ENCODE data around the gene KLHL29. TPM values are rescaled to one million over a fixed set of nuclear protein-coding genes. Genes with fewer than 3 reads are reported as not detected.

KLHL29 gene
- polyA plus RNA-seq, 3 donors = 0.03 TPM; not detected in 2

DNA sequence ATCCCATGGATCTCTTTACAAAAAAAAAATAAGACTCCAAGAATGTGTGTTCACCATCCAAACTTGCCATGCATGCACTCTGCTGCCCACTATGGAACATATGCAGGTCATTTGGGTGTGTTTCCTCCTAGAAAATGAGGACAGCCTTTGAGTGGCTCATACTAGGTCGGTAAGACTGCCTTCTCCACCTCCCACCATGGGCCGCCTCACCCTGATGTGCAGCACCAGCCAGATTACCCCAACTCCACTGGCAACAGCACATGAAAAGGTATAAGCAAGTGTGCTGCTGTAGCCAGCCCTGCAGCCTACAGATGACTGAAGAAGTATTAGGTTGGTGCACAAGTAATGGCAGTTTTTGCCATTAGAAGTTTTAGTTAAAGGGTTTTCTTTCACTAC is 327.8 kb downstream of the KLHL29 start:
- Histone ChIP-seq H3K9ac (ENCODE audit: insufficient read depth, low read length, poor library complexity, severe bottlenecking) (no peak overlapping the region), H3K9me3 (replicated peaks in 1 of 2; ENCODE audit: control insufficient read depth in 1 of 2, insufficient read depth in 1 of 2, low read length in 2 of 2) (no peaks in the 10 kb centered on the region), H4K20me1 (ENCODE audit: insufficient read depth, low read length) (peaks cover 8% of the 10 kb centered on the region), H3K4me1 (ENCODE audit: control insufficient read depth in 1 of 2, insufficient read depth in 2 of 2, low read length in 2 of 2) (peaks cover 15 to 17% of the 10 kb centered on the region in 2 donors), H3K27me3 (ENCODE audit: control insufficient read depth in 2 of 2, insufficient read depth in 2 of 2, low read length in 2 of 2) (no peaks in the 10 kb centered on the region), H3K36me3 (replicated peaks in 1 of 2; ENCODE audit: control insufficient read depth in 1 of 2, insufficient read depth in 2 of 2, low read length in 2 of 2) (peaks cover 15 to 45% of the 10 kb centered on the region in 2 donors), H2AFZ (ENCODE audit: insufficient read depth, low read depth, low read length, poor library complexity, severe bottlenecking) (no peak overlapping the region), H3K79me2 (ENCODE audit: insufficient read depth, low read length) (no peaks in the 10 kb centered on the region), H3K4me2 (replicated peaks; ENCODE audit: extremely low read depth, low read length, poor library complexity, severe bottlenecking) (no peak overlapping the region), H3K27ac (ENCODE audit: low read depth in 1 of 2, low read length in 2 of 2) (no peak overlapping the region), H3K4me3 (replicated peaks in 1 of 3; ENCODE audit: low read depth in 2 of 3, low read length in 3 of 3) (no peak overlapping the region)
- Mint-ChIP-seq H3K36me3 (peaks cover 34 to 38% of the 10 kb centered on the region in 2 donors), H3K27ac (no peak overlapping the region), H3K4me3 (no peak overlapping the region), H3K9me3 (peaks cover 0 to 2% (median 0%) of the 10 kb centered on the region in 7 donors), H3K27me3 (ENCODE audit: low read depth in 3 of 3) (peaks cover 0 to 2% (median 0%) of the 10 kb centered on the region in 3 donors), H3K4me1 (peaks cover 22% of the 10 kb centered on the region)
- TF ChIP-seq, protein P1, sequence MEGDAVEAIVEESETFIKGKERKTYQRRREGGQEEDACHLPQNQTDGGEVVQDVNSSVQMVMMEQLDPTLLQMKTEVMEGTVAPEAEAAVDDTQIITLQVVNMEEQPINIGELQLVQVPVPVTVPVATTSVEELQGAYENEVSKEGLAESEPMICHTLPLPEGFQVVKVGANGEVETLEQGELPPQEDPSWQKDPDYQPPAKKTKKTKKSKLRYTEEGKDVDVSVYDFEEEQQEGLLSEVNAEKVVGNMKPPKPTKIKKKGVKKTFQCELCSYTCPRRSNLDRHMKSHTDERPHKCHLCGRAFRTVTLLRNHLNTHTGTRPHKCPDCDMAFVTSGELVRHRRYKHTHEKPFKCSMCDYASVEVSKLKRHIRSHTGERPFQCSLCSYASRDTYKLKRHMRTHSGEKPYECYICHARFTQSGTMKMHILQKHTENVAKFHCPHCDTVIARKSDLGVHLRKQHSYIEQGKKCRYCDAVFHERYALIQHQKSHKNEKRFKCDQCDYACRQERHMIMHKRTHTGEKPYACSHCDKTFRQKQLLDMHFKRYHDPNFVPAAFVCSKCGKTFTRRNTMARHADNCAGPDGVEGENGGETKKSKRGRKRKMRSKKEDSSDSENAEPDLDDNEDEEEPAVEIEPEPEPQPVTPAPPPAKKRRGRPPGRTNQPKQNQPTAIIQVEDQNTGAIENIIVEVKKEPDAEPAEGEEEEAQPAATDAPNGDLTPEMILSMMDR (IDR thresholded peaks at IDR 0.05) = no peak
- DNase-seq = no peak
- WGBS (ENCODE audit: insufficient coverage) = 100% methylated on average over 1 of the region's 2 CpGs
- intact Hi-C loops (cut with micrococcal nuclease) = no loop called here

DNA sequence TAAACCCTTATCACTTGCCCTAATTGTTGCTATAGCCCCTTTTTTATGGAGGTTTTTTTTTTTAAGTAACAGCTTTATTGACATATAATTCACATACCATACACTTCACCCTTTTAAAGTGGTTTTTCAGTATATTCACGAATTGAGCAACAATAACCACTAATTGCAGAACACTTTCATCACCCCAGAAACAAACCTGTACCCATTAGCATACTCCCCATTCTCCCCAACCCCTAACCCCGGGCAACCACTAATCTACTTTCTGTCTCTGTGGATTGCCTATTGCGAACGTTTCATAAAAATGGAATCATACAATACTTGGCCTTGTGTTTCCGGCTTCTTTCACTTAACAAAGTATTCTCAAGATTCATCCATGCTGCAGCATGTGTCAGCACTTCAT is 328.4 kb downstream of the KLHL29 start:
- Mint-ChIP-seq H3K9me3 (peaks cover 0 to 2% (median 0%) of the 10 kb centered on the region in 7 donors), H3K4me1 (peaks cover 25% of the 10 kb centered on the region), H3K27me3 (ENCODE audit: low read depth in 3 of 3) (no peaks in the 10 kb centered on the region), H3K36me3 (peaks cover 31 to 39% of the 10 kb centered on the region in 2 donors), H3K27ac (peak overlapping the region in 2 of 7 donors; percentile 26 to 60), H3K4me3 (no peak overlapping the region)
- no peaks in the 10 kb centered on the region for H3K9me3 ChIP-seq (replicated peaks in 1 of 2; ENCODE audit: control insufficient read depth in 1 of 2, insufficient read depth in 1 of 2, low read length in 2 of 2)
- no peak overlapping the region for H3K27ac ChIP-seq (ENCODE audit: low read depth in 1 of 2, low read length in 2 of 2)
- H3K4me1 ChIP-seq (ENCODE audit: control insufficient read depth in 1 of 2, insufficient read depth in 2 of 2, low read length in 2 of 2) = peaks cover 15 to 17% of the 10 kb centered on the region in 2 donors
- H3K36me3 ChIP-seq (replicated peaks in 1 of 2; ENCODE audit: control insufficient read depth in 1 of 2, insufficient read depth in 2 of 2, low read length in 2 of 2) = peaks cover 9 to 44% of the 10 kb centered on the region in 2 donors
- H3K4me3 ChIP-seq (replicated peaks in 1 of 3; ENCODE audit: low read depth in 2 of 3, low read length in 3 of 3) = no peak overlapping the region
- no peaks in the 10 kb centered on the region for H3K79me2 ChIP-seq (ENCODE audit: insufficient read depth, low read length)
- H3K27me3 ChIP-seq (ENCODE audit: control insufficient read depth in 2 of 2, insufficient read depth in 2 of 2, low read length in 2 of 2) = no peaks in the 10 kb centered on the region
- no peak overlapping the region for H3K4me2 ChIP-seq (replicated peaks; ENCODE audit: extremely low read depth, low read length, poor library complexity, severe bottlenecking)
- intact Hi-C loops (cut with micrococcal nuclease) = no loop called here
- H3K9ac ChIP-seq (ENCODE audit: insufficient read depth, low read length, poor library complexity, severe bottlenecking) = no peak overlapping the region
- no peak for DNase-seq
- TF ChIP-seq, protein P1 (IDR thresholded peaks at IDR 0.05) = no peak
- H4K20me1 ChIP-seq (ENCODE audit: insufficient read depth, low read length) = peaks cover 8% of the 10 kb centered on the region
- H2AFZ ChIP-seq (ENCODE audit: insufficient read depth, low read depth, low read length, poor library complexity, severe bottlenecking) = no peak overlapping the region
- WGBS (ENCODE audit: insufficient coverage) = 19% methylated on average over 5 of the region's 5 CpGs
